PC-3 (cell line): ENCODE measurements around the gene ERCC3.

Experiments used
- CTCF ChIP-seq: fragments of 300-600 bp; sonication (generic); conservative IDR thresholded peaks from 2 replicates; pipeline ENCODE4 v1.5.1; 2017; ENCODE audit warnings: antibody characterized with exemption, low read depth, mild to moderate bottlenecking, low read length
- EZH2 ChIP-seq: fragments of 300-600 bp; sonication (generic); IDR thresholded peaks from one replicate; pipeline ENCODE4 v1.6.1; 2017; ENCODE audit warnings: antibody characterized with exemption, mild to moderate bottlenecking, low read length; ENCODE audit not compliant: unreplicated experiment
- EZH2phosphoT487 ChIP-seq: fragments of 300-600 bp; sonication (generic); IDR thresholded peaks from 2 replicates; pipeline ENCODE4 v1.6.1; 2018; ENCODE audit warnings: mild to moderate bottlenecking, antibody characterized with exemption, low read length, borderline replicate concordance

DNA sequence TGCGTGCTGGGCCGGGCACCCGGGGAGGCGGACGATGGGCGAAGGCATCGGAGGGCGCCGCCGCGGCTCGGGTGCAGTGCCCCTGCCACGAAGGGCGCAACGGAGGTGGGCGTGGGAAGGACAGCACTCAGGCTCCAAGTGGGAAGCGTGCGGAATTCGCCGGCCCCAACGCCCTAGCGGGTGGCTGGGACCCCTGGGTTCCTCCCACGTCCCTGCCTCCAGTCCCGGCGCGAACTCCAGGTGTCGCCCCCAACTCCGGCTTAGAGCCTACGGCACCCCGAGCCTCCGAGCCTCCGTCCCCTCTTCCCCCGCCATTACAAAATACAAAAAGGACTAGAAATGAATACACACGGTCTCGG, 75.2 kb downstream of the ERCC3 start:
- no peak for TF ChIP-seq EZH2phosphoT487
- TF ChIP-seq CTCF = no peak
- TF ChIP-seq EZH2 = no peak
